ENCODE results near the gene LPAR1.

The LPAR1 gene, protein sequence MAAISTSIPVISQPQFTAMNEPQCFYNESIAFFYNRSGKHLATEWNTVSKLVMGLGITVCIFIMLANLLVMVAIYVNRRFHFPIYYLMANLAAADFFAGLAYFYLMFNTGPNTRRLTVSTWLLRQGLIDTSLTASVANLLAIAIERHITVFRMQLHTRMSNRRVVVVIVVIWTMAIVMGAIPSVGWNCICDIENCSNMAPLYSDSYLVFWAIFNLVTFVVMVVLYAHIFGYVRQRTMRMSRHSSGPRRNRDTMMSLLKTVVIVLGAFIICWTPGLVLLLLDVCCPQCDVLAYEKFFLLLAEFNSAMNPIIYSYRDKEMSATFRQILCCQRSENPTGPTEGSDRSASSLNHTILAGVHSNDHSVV
- total RNA-seq, result 0 reads per million in 3 donors

GRCh38 chr9:111038331-111039230, at the start of gene LPAR1:
Gene LPAR1 (minus strand): TSS chr9:111038470. CDS start chr9:110972117, 66,353 bp downstream.
- no peak for DNase-seq
- H3K27me3 ChIP-seq (replicated peaks; ENCODE audit: control insufficient read depth, insufficient read depth, low read length, poor library complexity, severe bottlenecking), result no peaks in the 10 kb centered on the region
- H3K9me3 ChIP-seq (ENCODE audit: control insufficient read depth, low read length), result no peaks in the 10 kb centered on the region
- no peaks in the 10 kb centered on the region for H3K36me3 ChIP-seq (ENCODE audit: control insufficient read depth, insufficient read depth, low read length)
- H3K4me1 ChIP-seq (ENCODE audit: control insufficient read depth, insufficient read depth, low read length, poor library complexity, severe bottlenecking), result no peaks in the 10 kb centered on the region
- H3K4me3 ChIP-seq (ENCODE audit: insufficient read depth, low read depth, low read length, poor library complexity, severe bottlenecking), result no peak within 1 kb of the TSS
- no peak within 1 kb of the TSS for H3K27ac ChIP-seq (ENCODE audit: insufficient read depth, low read length, poor library complexity, severe bottlenecking)

DNA sequence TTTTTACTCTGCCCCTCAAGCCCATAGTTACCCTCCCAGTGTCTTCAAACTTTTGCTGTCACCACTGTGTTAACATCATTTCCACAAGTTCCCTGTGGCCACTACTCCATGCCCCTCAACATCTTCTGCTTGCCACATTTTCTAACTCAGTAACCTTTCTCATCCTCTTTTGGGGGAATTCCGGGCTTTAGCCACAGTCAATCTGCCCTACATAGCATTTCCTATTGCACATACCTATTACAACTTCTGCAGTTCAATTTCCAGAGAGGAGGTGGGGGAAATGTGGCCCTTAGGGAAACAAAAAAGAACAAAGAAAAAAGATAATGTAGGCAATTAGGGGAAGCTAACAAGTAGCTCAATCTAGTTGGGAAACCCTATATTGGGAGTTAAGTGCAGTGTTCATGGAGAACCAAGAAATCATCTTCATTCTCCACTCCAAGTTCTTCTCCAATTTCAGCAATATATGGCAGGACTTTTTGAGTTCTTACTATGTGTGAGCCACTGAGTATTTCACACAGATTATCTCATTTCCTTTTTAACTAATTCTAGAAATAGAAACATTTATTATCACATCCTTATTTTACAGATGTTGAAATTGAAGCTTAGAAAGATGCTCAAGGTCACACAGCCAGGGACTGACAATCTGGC, 40.2 kb upstream of the LPAR1 start:
- H3K4me1 ChIP-seq (ENCODE audit: control insufficient read depth, insufficient read depth, low read length, poor library complexity, severe bottlenecking), result no peaks in the 10 kb centered on the region
- no peak overlapping the region for H3K27ac ChIP-seq (ENCODE audit: insufficient read depth, low read length, poor library complexity, severe bottlenecking)
- no peak overlapping the region for H3K4me3 ChIP-seq (ENCODE audit: insufficient read depth, low read depth, low read length, poor library complexity, severe bottlenecking)
- no peaks in the 10 kb centered on the region for H3K36me3 ChIP-seq (ENCODE audit: control insufficient read depth, insufficient read depth, low read length)
- H3K27me3 ChIP-seq (replicated peaks; ENCODE audit: control insufficient read depth, insufficient read depth, low read length, poor library complexity, severe bottlenecking), result no peaks in the 10 kb centered on the region
- no peaks in the 10 kb centered on the region for H3K9me3 ChIP-seq (ENCODE audit: control insufficient read depth, low read length)
- DNase-seq, result no peak

DNA sequence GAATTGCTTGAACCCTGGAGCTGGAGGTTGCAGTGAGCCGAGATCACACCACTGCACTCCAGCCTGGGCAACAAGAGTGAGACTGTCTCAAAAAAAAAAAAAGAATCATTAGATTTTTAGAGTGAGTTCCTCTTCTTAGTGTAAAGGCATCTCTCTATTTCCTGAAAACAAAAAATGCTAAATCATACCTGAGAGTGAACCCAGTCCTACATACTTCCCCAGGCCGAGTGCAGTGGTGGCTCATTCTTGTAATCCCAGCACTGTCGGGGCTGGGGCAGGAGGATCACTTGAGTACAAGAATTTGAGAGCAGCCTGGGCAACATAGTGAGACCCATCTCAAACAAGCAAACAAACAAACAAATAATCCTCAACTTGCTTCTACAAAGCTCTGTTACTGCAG, 38.2 kb upstream of the LPAR1 start:
- Histone ChIP-seq H3K27me3 (replicated peaks; ENCODE audit: control insufficient read depth, insufficient read depth, low read length, poor library complexity, severe bottlenecking) (no peaks in the 10 kb centered on the region), H3K36me3 (ENCODE audit: control insufficient read depth, insufficient read depth, low read length) (no peaks in the 10 kb centered on the region), H3K4me1 (ENCODE audit: control insufficient read depth, insufficient read depth, low read length, poor library complexity, severe bottlenecking) (no peaks in the 10 kb centered on the region), H3K4me3 (ENCODE audit: insufficient read depth, low read depth, low read length, poor library complexity, severe bottlenecking) (no peak overlapping the region), H3K9me3 (ENCODE audit: control insufficient read depth, low read length) (no peaks in the 10 kb centered on the region), H3K27ac (ENCODE audit: insufficient read depth, low read length, poor library complexity, severe bottlenecking) (no peak overlapping the region)
- DNase-seq, result no peak

DNA sequence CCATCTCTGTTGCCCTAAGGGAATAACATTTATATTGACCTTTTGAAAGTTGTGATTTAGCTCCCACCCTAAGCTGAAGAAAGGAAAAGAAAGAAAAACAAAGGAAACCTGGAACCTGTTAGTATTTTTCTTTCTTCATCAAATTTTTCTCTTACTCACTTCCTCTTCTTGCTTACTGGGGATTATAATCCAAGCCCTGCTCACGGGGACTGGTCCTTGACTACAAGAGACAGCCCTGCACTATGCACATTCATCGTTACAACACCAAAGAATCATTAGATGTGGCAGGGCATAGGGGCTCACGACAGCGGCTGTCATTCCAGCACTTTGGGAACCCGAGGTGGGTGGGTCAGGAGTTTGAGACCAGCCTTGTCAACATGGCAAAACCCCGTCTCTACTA, 37.8 kb upstream of the LPAR1 start:
- no peaks in the 10 kb centered on the region for H3K4me1 ChIP-seq (ENCODE audit: control insufficient read depth, insufficient read depth, low read length, poor library complexity, severe bottlenecking)

GRCh38 chr9:111074395-111074794, 36.1 kb upstream of the LPAR1 start:
- Histone ChIP-seq H3K36me3 (ENCODE audit: control insufficient read depth, insufficient read depth, low read length) (no peaks in the 10 kb centered on the region), H3K4me1 (ENCODE audit: control insufficient read depth, insufficient read depth, low read length, poor library complexity, severe bottlenecking) (no peaks in the 10 kb centered on the region), H3K4me3 (ENCODE audit: insufficient read depth, low read depth, low read length, poor library complexity, severe bottlenecking) (no peak overlapping the region), H3K27me3 (replicated peaks; ENCODE audit: control insufficient read depth, insufficient read depth, low read length, poor library complexity, severe bottlenecking) (no peaks in the 10 kb centered on the region), H3K9me3 (ENCODE audit: control insufficient read depth, low read length) (no peaks in the 10 kb centered on the region), H3K27ac (ENCODE audit: insufficient read depth, low read length, poor library complexity, severe bottlenecking) (no peak overlapping the region)
- DNase-seq, result no peak

More for the DNA sequence above, 37.8 kb upstream of the LPAR1 start:
- no peak for DNase-seq
- Histone ChIP-seq H3K9me3 (ENCODE audit: control insufficient read depth, low read length) (no peaks in the 10 kb centered on the region), H3K36me3 (ENCODE audit: control insufficient read depth, insufficient read depth, low read length) (no peaks in the 10 kb centered on the region), H3K27ac (ENCODE audit: insufficient read depth, low read length, poor library complexity, severe bottlenecking) (no peak overlapping the region), H3K27me3 (replicated peaks; ENCODE audit: control insufficient read depth, insufficient read depth, low read length, poor library complexity, severe bottlenecking) (no peaks in the 10 kb centered on the region), H3K4me3 (ENCODE audit: insufficient read depth, low read depth, low read length, poor library complexity, severe bottlenecking) (no peak overlapping the region)

GRCh38 chr9:111069183-111069582, 30.9 kb upstream of the LPAR1 start:
- Histone ChIP-seq H3K4me1 (ENCODE audit: control insufficient read depth, insufficient read depth, low read length, poor library complexity, severe bottlenecking) (no peaks in the 10 kb centered on the region), H3K27me3 (replicated peaks; ENCODE audit: control insufficient read depth, insufficient read depth, low read length, poor library complexity, severe bottlenecking) (no peaks in the 10 kb centered on the region), H3K4me3 (ENCODE audit: insufficient read depth, low read depth, low read length, poor library complexity, severe bottlenecking) (no peak overlapping the region), H3K36me3 (ENCODE audit: control insufficient read depth, insufficient read depth, low read length) (no peaks in the 10 kb centered on the region), H3K9me3 (ENCODE audit: control insufficient read depth, low read length) (no peaks in the 10 kb centered on the region), H3K27ac (ENCODE audit: insufficient read depth, low read length, poor library complexity, severe bottlenecking) (no peak overlapping the region)
- no peak for DNase-seq

GRCh38 chr9:111068771-111069170, 30.5 kb upstream of the LPAR1 start:
- Histone ChIP-seq H3K36me3 (ENCODE audit: control insufficient read depth, insufficient read depth, low read length) (no peaks in the 10 kb centered on the region), H3K9me3 (ENCODE audit: control insufficient read depth, low read length) (no peaks in the 10 kb centered on the region), H3K4me3 (ENCODE audit: insufficient read depth, low read depth, low read length, poor library complexity, severe bottlenecking) (no peak overlapping the region), H3K27ac (ENCODE audit: insufficient read depth, low read length, poor library complexity, severe bottlenecking) (no peak overlapping the region), H3K27me3 (replicated peaks; ENCODE audit: control insufficient read depth, insufficient read depth, low read length, poor library complexity, severe bottlenecking) (no peaks in the 10 kb centered on the region), H3K4me1 (ENCODE audit: control insufficient read depth, insufficient read depth, low read length, poor library complexity, severe bottlenecking) (no peaks in the 10 kb centered on the region)
- DNase-seq, result no peak

GRCh38 chr9:111068383-111068730, 30.1 kb upstream of the LPAR1 start:
- Histone ChIP-seq H3K36me3 (ENCODE audit: control insufficient read depth, insufficient read depth, low read length) (no peaks in the 10 kb centered on the region), H3K4me1 (ENCODE audit: control insufficient read depth, insufficient read depth, low read length, poor library complexity, severe bottlenecking) (no peaks in the 10 kb centered on the region)
- no peak for DNase-seq

DNA sequence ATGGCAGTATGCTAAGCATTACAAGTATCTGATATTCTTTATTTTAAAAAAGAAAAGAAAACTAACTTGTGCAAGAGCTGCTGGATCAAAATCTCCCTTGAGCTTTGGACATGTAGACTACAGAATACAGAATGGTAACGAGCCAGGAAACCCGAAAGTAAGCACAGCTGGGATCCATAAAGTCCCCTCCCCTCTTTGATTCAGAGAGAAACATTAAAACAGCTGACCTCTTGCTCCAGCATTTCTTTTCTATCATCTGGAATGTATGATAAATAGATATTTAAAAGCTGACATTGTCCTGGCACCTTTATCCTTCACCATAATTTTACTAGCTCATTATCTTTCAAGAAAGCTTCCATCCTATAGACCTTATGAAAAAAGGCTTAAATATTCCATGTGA, 28.2 kb upstream of the LPAR1 start:
- no peak overlapping the region for H3K4me3 ChIP-seq (ENCODE audit: insufficient read depth, low read depth, low read length, poor library complexity, severe bottlenecking)
- no peak overlapping the region for H3K27ac ChIP-seq (ENCODE audit: insufficient read depth, low read length, poor library complexity, severe bottlenecking)
- DNase-seq, result no peak
- no peaks in the 10 kb centered on the region for H3K4me1 ChIP-seq (ENCODE audit: control insufficient read depth, insufficient read depth, low read length, poor library complexity, severe bottlenecking)
- no peaks in the 10 kb centered on the region for H3K36me3 ChIP-seq (ENCODE audit: control insufficient read depth, insufficient read depth, low read length)
- H3K27me3 ChIP-seq (replicated peaks; ENCODE audit: control insufficient read depth, insufficient read depth, low read length, poor library complexity, severe bottlenecking), result no peaks in the 10 kb centered on the region
- no peaks in the 10 kb centered on the region for H3K9me3 ChIP-seq (ENCODE audit: control insufficient read depth, low read length)

More at GRCh38 chr9:111068383-111068730, 30.1 kb upstream of the LPAR1 start:
- Histone ChIP-seq H3K4me3 (ENCODE audit: insufficient read depth, low read depth, low read length, poor library complexity, severe bottlenecking) (no peak overlapping the region), H3K9me3 (ENCODE audit: control insufficient read depth, low read length) (no peaks in the 10 kb centered on the region), H3K27ac (ENCODE audit: insufficient read depth, low read length, poor library complexity, severe bottlenecking) (no peak overlapping the region), H3K27me3 (replicated peaks; ENCODE audit: control insufficient read depth, insufficient read depth, low read length, poor library complexity, severe bottlenecking) (no peaks in the 10 kb centered on the region)
